H54 (cell line): ENCODE measurements around the gene LRRC8A.
"Not testable (repeated sequence)": the region's sequence is repeated elsewhere in the genome, so short reads cannot be mapped to it uniquely, and the experiment has no call there.

Experiments
- DNase-seq: peaks from one replicate; pipeline ENCODE4 v3.0.0; 2011; ENCODE audit warnings: low spot score, mixed read lengths; ENCODE audit not compliant: insufficient read length
- FAIRE-seq: peaks from 3 replicates; lab custom pipeline; 2011; peaks lifted over from hg19 to GRCh38; lab: Jason Lieb, UNC
- POLR2A ChIP-seq: IDR thresholded peaks from 2 replicates; pipeline ENCODE4 v1.6.1; 2011; ENCODE audit warnings: low read depth, mild to moderate bottlenecking, low read length

Gene LRRC8A

GRCh38 chr9:128860937-128861336 is 21.0 kb upstream of the LRRC8A start:
- no peak for FAIRE-seq
- no peak for DNase-seq
- TF ChIP-seq POLR2A = no peak

DNA sequence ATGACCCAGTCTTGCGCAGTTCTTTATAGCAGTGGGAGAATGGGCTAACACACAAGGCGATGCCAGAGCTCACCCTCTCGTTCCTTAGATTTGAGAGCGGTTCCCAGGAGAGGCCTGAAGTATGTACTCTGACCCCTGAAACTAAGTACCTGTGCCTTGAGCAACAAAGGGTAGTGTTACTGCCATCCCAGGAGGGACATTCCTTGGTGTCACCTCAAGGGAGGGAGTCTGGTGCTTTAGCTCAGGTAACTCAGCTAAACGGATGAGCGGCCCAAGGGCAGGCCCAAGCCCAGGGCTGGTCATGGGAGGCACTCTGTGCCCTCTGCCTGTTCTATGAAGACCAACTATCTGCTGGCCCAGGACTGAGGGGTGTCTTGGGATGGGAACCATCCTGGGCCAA is 20.4 kb upstream of the LRRC8A start:
- FAIRE-seq (no peak), DNase-seq (no peak)
- TF ChIP-seq POLR2A = no peak

GRCh38 chr9:128862401-128862851 is 19.5 kb upstream of the LRRC8A start:
- no peak for FAIRE-seq
- no peak for TF ChIP-seq POLR2A
- DNase-seq = no peak

- TF ChIP-seq POLR2A = no peak
- peak; percentile 81 for DNase-seq
- FAIRE-seq = no peak
Measured at GRCh38 chr9:128863647-128864046, 18.3 kb upstream of the LRRC8A start.

GRCh38 chr9:128870128-128870940 is 11.6 kb upstream of the LRRC8A start:
- no peak for FAIRE-seq
- TF ChIP-seq POLR2A = no peak
- DNase-seq = no peak

DNA sequence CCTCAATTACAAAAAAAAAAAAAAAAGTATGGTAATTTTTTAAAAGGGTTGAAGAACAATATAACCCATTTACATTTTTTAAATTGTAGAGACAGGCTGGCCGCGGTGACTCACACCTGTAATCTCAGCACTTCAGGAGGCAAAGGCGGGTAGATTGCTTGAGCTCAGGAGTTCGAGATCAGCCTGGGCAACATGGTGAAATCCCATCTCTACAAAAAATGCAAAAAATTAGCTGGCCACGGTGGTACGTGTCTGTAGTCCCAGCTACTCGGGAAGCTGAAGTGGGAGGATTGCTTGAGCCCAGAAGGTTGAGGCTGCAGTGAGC is 11.0 kb upstream of the LRRC8A start:
- DNase-seq, FAIRE-seq: not testable (repeated sequence)

- DNase-seq (no peak), FAIRE-seq (no peak)
- no peak for TF ChIP-seq POLR2A
Measured at GRCh38 chr9:128877852-128878251, 4.1 kb upstream of the LRRC8A start.

- TF ChIP-seq POLR2A = no peak
- FAIRE-seq = no peak
- DNase-seq = no peak
Measured at GRCh38 chr9:128882677-128883603, 1.0 kb downstream of the LRRC8A start.

GRCh38 chr9:128884164-128884563 is 2.2 kb downstream of the LRRC8A start:
- no peak for TF ChIP-seq POLR2A
- no peak for DNase-seq
- FAIRE-seq = no peak

GRCh38 chr9:128885376-128885775 is 3.4 kb downstream of the LRRC8A start:
- DNase-seq (no peak), FAIRE-seq (no peak)
- no peak for TF ChIP-seq POLR2A

GRCh38 chr9:128885798-128886197 is 3.9 kb downstream of the LRRC8A start:
- FAIRE-seq (no peak), DNase-seq (no peak)
- TF ChIP-seq POLR2A = no peak

GRCh38 chr9:128886211-128886891 is 4.4 kb downstream of the LRRC8A start:
- FAIRE-seq (no peak), DNase-seq (no peak)
- TF ChIP-seq POLR2A = no peak

GRCh38 chr9:128887049-128887448 is 5.1 kb downstream of the LRRC8A start:
- no peak for TF ChIP-seq POLR2A
- no peak for FAIRE-seq
- no peak for DNase-seq

- no peak for TF ChIP-seq POLR2A
- FAIRE-seq = peak; percentile 62
- DNase-seq = peak; percentile 71
Measured at GRCh38 chr9:128887914-128888350, 6.0 kb downstream of the LRRC8A start.
